Neural cell (in vitro differentiated cells): ENCODE results near the gene BMPR1B. TPM values are rescaled to one million over a fixed set of nuclear protein-coding genes. Genes with fewer than 3 reads are reported as not detected.

Experiments
- H2AFZ ChIP-seq: fragments of 200-600, 300-800 bp; sonication (generic), shearing (Covaris generic); 2 replicates; pipeline ENCODE4 v1.6.0; 2014; ENCODE audit warnings: low read depth, mild to moderate bottlenecking, antibody characterized with exemption, low read length, moderate library complexity
- H3F3A ChIP-seq: fragments of 200-600 bp; shearing (Covaris generic); 2 replicates; pipeline ENCODE4 v1.6.1; 2016; ENCODE audit warnings: mild to moderate bottlenecking, moderate library complexity, mixed read lengths, antibody characterized with exemption, low read length; ENCODE audit not compliant: insufficient read depth, poor library complexity, severe bottlenecking
- H3K27ac ChIP-seq: fragments of 200-600, 300-800 bp; sonication (generic), shearing (Covaris generic); 2 replicates; pipeline ENCODE4 v1.5.1; 2014; ENCODE audit warnings: mild to moderate bottlenecking, low read length, moderate library complexity
- H3K27me3 ChIP-seq: fragments of 300-800, 200-600 bp; sonication (generic), shearing (Covaris generic); 2 replicates; pipeline ENCODE4 v1.6.0; 2014; ENCODE audit warnings: mild to moderate bottlenecking, low read depth, low read length, moderate library complexity; ENCODE audit not compliant: insufficient read depth
- H3K36me3 ChIP-seq: fragments of 300-800, 200-600 bp; sonication (generic), shearing (Covaris generic); 2 replicates; pipeline ENCODE4 v1.5.1; 2014; ENCODE audit warnings: mild to moderate bottlenecking, antibody characterized with exemption, low read length, moderate library complexity; ENCODE audit not compliant: insufficient read depth
- H3K4me2 ChIP-seq: fragments of 300-800, 200-600 bp; sonication (generic), shearing (Covaris generic); 2 replicates; pipeline ENCODE4 v1.6.0; 2014; ENCODE audit warnings: mild to moderate bottlenecking, low read length
- H3K4me3 ChIP-seq: fragments of 300-800, 200-600 bp; sonication (generic), shearing (Covaris generic); 2 replicates; pipeline ENCODE4 v1.5.1; 2014; ENCODE audit warnings: mild to moderate bottlenecking, low read length, moderate library complexity
- H3K79me2 ChIP-seq: fragments of 200-600 bp; shearing (Covaris generic); replicated peaks from 2 replicates; pipeline ENCODE4 v1.6.0; 2014; ENCODE audit warnings: mild to moderate bottlenecking, low read length, moderate library complexity; ENCODE audit not compliant: insufficient read depth
- H3K9ac ChIP-seq: fragments of 300-800, 200-600 bp; sonication (generic), shearing (Covaris generic); 2 replicates; pipeline ENCODE4 v1.6.1; 2016; ENCODE audit warnings: mild to moderate bottlenecking, low read length, mixed read lengths
- H3K9me2 ChIP-seq: fragments of 200-600 bp; shearing (Covaris generic); 2 replicates; pipeline ENCODE4 v1.6.1; 2016; ENCODE audit warnings: mild to moderate bottlenecking, low read length, mixed read lengths; ENCODE audit not compliant: insufficient read depth
- H3K9me3 ChIP-seq: fragments of 200-600, 300-800 bp; sonication (generic), shearing (Covaris generic); 2 replicates; pipeline ENCODE4 v1.6.1; 2016; ENCODE audit warnings: mild to moderate bottlenecking, mixed run types, low read length, moderate library complexity, mixed read lengths
- H4K20me1 ChIP-seq: fragments of 200-600 bp; shearing (Covaris generic); 2 replicates; pipeline ENCODE4 v1.6.1; 2016; ENCODE audit warnings: mild to moderate bottlenecking, mixed run types; ENCODE audit not compliant: insufficient read depth
- EP300 ChIP-seq: fragments of 450-650 bp; conservative IDR thresholded peaks from 2 replicates; pipeline ENCODE4 v1.6.1; 2014; ENCODE audit warnings: antibody characterized with exemption, mild to moderate bottlenecking, moderate library complexity; ENCODE audit not compliant: poor library complexity, severe bottlenecking
- EZH2 ChIP-seq: fragments of 200-600, 300-800 bp; shearing (Covaris generic), sonication (generic); IDR thresholded peaks from 2 replicates; pipeline ENCODE4 v1.6.1; 2014; ENCODE audit warnings: antibody characterized with exemption, low read length, borderline replicate concordance, mild to moderate bottlenecking; ENCODE audit not compliant: insufficient read depth, poor library complexity, severe bottlenecking
- MXI1 ChIP-seq: fragments of 450-650 bp; conservative IDR thresholded peaks from 2 replicates; pipeline ENCODE4 v1.6.1; 2014; ENCODE audit warnings: antibody characterized with exemption, mild to moderate bottlenecking; ENCODE audit not compliant: poor library complexity, severe bottlenecking
- POLR2AphosphoS5 ChIP-seq: IDR thresholded peaks from 2 replicates; pipeline ENCODE4 v1.6.1; 2012
- RAD21 ChIP-seq: fragments of 450-650 bp; conservative IDR thresholded peaks from 2 replicates; pipeline ENCODE4 v1.6.1; 2014; ENCODE audit warnings: antibody characterized with exemption, mild to moderate bottlenecking, moderate library complexity
- SMC3 ChIP-seq: fragments of 450-650 bp; conservative IDR thresholded peaks from 2 replicates; pipeline ENCODE4 v1.6.1; 2014; ENCODE audit warnings: antibody characterized with exemption, mild to moderate bottlenecking, moderate library complexity; ENCODE audit not compliant: poor library complexity
- TAF1 ChIP-seq: IDR thresholded peaks from 2 replicates; pipeline ENCODE4 v1.6.1; 2012; ENCODE audit warnings: low read depth
- polyA plus RNA-seq: library from polyadenylated mRNA; depleted of rRNA; stranded (reverse); fragments of >200 nt; gene quantifications from 2 replicates; pipeline ENCODE4 v1.2.3, GENCODE V29; 2014
- TF ChIP-seq, protein P1 (sequence below): fragments of 450-650 bp; IDR thresholded peaks from 2 replicates; pipeline ENCODE4 v1.5.1; 2014; ENCODE audit warnings: antibody characterized with exemption, mild to moderate bottlenecking, moderate library complexity; ENCODE audit not compliant: poor library complexity, severe bottlenecking
- TF ChIP-seq, protein P2 (sequence below): IDR thresholded peaks from 2 replicates; pipeline ENCODE4 v1.6.1; 2012; ENCODE audit warnings: borderline replicate concordance

Gene BMPR1B
- polyA plus RNA-seq, 1 donor from 2014 or later, result 1.6 TPM

- no peak overlapping the region for H3K9ac ChIP-seq
- TF ChIP-seq SMC3, result no peak
- no peak for TF ChIP-seq MXI1
- TF ChIP-seq, protein P1, sequence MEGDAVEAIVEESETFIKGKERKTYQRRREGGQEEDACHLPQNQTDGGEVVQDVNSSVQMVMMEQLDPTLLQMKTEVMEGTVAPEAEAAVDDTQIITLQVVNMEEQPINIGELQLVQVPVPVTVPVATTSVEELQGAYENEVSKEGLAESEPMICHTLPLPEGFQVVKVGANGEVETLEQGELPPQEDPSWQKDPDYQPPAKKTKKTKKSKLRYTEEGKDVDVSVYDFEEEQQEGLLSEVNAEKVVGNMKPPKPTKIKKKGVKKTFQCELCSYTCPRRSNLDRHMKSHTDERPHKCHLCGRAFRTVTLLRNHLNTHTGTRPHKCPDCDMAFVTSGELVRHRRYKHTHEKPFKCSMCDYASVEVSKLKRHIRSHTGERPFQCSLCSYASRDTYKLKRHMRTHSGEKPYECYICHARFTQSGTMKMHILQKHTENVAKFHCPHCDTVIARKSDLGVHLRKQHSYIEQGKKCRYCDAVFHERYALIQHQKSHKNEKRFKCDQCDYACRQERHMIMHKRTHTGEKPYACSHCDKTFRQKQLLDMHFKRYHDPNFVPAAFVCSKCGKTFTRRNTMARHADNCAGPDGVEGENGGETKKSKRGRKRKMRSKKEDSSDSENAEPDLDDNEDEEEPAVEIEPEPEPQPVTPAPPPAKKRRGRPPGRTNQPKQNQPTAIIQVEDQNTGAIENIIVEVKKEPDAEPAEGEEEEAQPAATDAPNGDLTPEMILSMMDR, result no peak
- TF ChIP-seq EP300, result no peak
- no peak for TF ChIP-seq TAF1
- TF ChIP-seq EZH2, result no peak
- no peak for TF ChIP-seq RAD21
- TF ChIP-seq, protein P2, sequence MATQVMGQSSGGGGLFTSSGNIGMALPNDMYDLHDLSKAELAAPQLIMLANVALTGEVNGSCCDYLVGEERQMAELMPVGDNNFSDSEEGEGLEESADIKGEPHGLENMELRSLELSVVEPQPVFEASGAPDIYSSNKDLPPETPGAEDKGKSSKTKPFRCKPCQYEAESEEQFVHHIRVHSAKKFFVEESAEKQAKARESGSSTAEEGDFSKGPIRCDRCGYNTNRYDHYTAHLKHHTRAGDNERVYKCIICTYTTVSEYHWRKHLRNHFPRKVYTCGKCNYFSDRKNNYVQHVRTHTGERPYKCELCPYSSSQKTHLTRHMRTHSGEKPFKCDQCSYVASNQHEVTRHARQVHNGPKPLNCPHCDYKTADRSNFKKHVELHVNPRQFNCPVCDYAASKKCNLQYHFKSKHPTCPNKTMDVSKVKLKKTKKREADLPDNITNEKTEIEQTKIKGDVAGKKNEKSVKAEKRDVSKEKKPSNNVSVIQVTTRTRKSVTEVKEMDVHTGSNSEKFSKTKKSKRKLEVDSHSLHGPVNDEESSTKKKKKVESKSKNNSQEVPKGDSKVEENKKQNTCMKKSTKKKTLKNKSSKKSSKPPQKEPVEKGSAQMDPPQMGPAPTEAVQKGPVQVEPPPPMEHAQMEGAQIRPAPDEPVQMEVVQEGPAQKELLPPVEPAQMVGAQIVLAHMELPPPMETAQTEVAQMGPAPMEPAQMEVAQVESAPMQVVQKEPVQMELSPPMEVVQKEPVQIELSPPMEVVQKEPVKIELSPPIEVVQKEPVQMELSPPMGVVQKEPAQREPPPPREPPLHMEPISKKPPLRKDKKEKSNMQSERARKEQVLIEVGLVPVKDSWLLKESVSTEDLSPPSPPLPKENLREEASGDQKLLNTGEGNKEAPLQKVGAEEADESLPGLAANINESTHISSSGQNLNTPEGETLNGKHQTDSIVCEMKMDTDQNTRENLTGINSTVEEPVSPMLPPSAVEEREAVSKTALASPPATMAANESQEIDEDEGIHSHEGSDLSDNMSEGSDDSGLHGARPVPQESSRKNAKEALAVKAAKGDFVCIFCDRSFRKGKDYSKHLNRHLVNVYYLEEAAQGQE, result no peak
- TF ChIP-seq POLR2AphosphoS5, result no peak
- no peaks in the 10 kb centered on the region for H3K36me3 ChIP-seq
- no peaks in the 10 kb centered on the region for H3K9me2 ChIP-seq
- no peak overlapping the region for H3K4me3 ChIP-seq
- H3K27ac ChIP-seq, result no peak overlapping the region
- H2AFZ ChIP-seq, result no peak overlapping the region
- no peaks in the 10 kb centered on the region for H3K79me2 ChIP-seq
- H3K4me2 ChIP-seq, result no peak overlapping the region
- H3K9me3 ChIP-seq, result no peaks in the 10 kb centered on the region
- no peaks in the 10 kb centered on the region for H3F3A ChIP-seq
- no peaks in the 10 kb centered on the region for H4K20me1 ChIP-seq
- no peaks in the 10 kb centered on the region for H3K27me3 ChIP-seq
These were observed 174.6 kb downstream of the BMPR1B start for GRCh38 chr4:94932366-94932765.

- no peak overlapping the region for H3K27ac ChIP-seq
- no peak overlapping the region for H3K4me2 ChIP-seq
- no peak overlapping the region for H3K4me3 ChIP-seq
- H3F3A ChIP-seq, result no peaks in the 10 kb centered on the region
- H3K79me2 ChIP-seq, result no peaks in the 10 kb centered on the region
- TF ChIP-seq, protein P1, result no peak
- no peak for TF ChIP-seq EZH2
- no peak for TF ChIP-seq EP300
- no peak for TF ChIP-seq RAD21
- no peaks in the 10 kb centered on the region for H3K36me3 ChIP-seq
- H3K9me2 ChIP-seq, result no peaks in the 10 kb centered on the region
- H4K20me1 ChIP-seq, result no peaks in the 10 kb centered on the region
- H2AFZ ChIP-seq, result no peak overlapping the region
- H3K9me3 ChIP-seq, result no peaks in the 10 kb centered on the region
- H3K27me3 ChIP-seq, result no peaks in the 10 kb centered on the region
- H3K9ac ChIP-seq, result no peak overlapping the region
These were observed 176.0 kb downstream of the BMPR1B start for GRCh38 chr4:94933799-94934198.
